AG04449 (cell line): ENCODE measurements around the gene UGT1A4.

Experiments used
- CTCF ChIA-PET: fragments of 350-600 bp; formaldehyde crosslinking; extraction: SDS; loops from one replicate; lab custom pipeline; 2021; ENCODE audit warnings: antibody characterized with exemption; lab: Yijun Ruan, JAX
- POLR2A ChIA-PET: fragments of 400-600, 350-600 bp; formaldehyde crosslinking; extraction: SDS; loops from one replicate; lab custom pipeline; 2020; ENCODE audit warnings: antibody characterized with exemption, inconsistent platforms; lab: Yijun Ruan, JAX
- DNase-seq: peaks from one replicate; pipeline ENCODE4 v3.0.0-alpha.2; 2010; ENCODE audit warnings: low read depth, low spot score
- H3K4me3 ChIP-seq: 2 replicates; pipeline ENCODE4 v1.5.1; 2011; ENCODE audit warnings: low read depth, mild to moderate bottlenecking, control low read depth, low read length
- TF ChIP-seq, protein P1 (sequence below): IDR thresholded peaks from one replicate; pipeline ENCODE4 v1.5.1; 2011; ENCODE audit warnings: mild to moderate bottlenecking, moderate library complexity, low read length, control low read depth, inconsistent platforms; ENCODE audit not compliant: insufficient read depth; ENCODE audit errors: missing control alignments

UGT1A4 gene

GRCh38 chr2:233807966-233808935, 89.7 kb downstream of the UGT1A4 start:
- DNase-seq, result no peak
- TF ChIP-seq, protein P1, sequence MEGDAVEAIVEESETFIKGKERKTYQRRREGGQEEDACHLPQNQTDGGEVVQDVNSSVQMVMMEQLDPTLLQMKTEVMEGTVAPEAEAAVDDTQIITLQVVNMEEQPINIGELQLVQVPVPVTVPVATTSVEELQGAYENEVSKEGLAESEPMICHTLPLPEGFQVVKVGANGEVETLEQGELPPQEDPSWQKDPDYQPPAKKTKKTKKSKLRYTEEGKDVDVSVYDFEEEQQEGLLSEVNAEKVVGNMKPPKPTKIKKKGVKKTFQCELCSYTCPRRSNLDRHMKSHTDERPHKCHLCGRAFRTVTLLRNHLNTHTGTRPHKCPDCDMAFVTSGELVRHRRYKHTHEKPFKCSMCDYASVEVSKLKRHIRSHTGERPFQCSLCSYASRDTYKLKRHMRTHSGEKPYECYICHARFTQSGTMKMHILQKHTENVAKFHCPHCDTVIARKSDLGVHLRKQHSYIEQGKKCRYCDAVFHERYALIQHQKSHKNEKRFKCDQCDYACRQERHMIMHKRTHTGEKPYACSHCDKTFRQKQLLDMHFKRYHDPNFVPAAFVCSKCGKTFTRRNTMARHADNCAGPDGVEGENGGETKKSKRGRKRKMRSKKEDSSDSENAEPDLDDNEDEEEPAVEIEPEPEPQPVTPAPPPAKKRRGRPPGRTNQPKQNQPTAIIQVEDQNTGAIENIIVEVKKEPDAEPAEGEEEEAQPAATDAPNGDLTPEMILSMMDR, result no peak
- POLR2A ChIA-PET, result no interaction called here
- CTCF ChIA-PET, result no interaction called here
- no peak overlapping the region for H3K4me3 ChIP-seq

GRCh38 chr2:233810385-233810784, 91.8 kb downstream of the UGT1A4 start:
- no peak overlapping the region for H3K4me3 ChIP-seq
- no peak for DNase-seq
- POLR2A ChIA-PET, result no interaction called here
- TF ChIP-seq, protein P1, result no peak
- CTCF ChIA-PET, result no interaction called here

DNA sequence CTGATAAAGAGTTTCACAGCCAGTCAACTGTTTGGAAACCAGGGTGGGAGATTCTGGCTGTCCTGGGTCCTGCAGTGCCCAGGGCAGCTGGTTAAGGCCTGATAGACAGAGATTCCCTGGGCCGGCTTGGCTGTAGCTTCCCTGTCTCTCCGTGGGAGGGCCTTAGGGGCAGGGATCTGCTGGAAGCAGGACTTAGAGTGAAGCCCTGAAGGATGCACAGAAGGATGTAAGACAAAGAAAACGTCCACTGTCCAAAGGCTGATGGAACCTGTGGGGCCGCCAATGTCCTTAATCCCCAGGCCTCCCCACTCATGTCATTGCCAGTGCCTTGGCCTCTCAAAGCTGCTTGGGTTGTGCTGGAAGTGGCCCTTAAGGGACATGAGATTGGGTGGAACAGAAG, 92.6 kb downstream of the UGT1A4 start:
- no peak overlapping the region for H3K4me3 ChIP-seq
- no peak for DNase-seq
- ChIA-PET POLR2A (no interaction called here), CTCF (no interaction called here)
- TF ChIP-seq, protein P1, result no peak

DNA sequence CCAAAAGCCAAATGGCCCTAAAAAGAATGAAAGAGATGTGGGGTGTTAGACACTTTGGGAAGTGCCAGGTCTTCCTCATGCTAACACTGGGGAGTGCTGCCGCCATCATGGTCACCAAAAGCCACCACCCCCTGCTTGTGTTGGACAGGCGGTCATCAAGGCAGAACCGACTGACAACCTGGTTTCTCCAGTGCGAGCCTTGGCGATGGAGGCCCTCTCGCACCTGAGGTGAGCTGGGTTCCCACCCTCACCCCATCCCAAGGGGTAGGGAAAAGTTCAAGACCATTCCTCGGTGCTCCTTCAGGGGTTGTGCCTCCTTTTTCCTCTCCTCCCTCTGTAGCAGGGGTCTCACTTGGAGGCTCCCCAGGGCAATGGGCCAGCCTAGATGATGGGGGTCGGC, 93.2 kb downstream of the UGT1A4 start:
- TF ChIP-seq, protein P1, result no peak

GRCh38 chr2:233813236-233814055, 94.9 kb downstream of the UGT1A4 start:
- H3K4me3 ChIP-seq, result no peak overlapping the region
- TF ChIP-seq, protein P1, result no peak
- no peak for DNase-seq
- ChIA-PET POLR2A (no interaction called here), CTCF (interaction anchor here (1.4 kb wide), 1 partner anchor 365 kb away, joined by 4 read pairs; no protein-coding TSS in a partner anchor)

More for the DNA sequence above, 93.2 kb downstream of the UGT1A4 start:
- H3K4me3 ChIP-seq, result no peak overlapping the region
- ChIA-PET POLR2A (no interaction called here), CTCF (no interaction called here)
- DNase-seq, result no peak
